Colonic mucosa (tissue), 4 donors: ENCODE results near the gene KRT34. TPM values are rescaled to one million over a fixed set of nuclear protein-coding genes. Genes with fewer than 3 reads are reported as not detected.
"Not testable (repeated sequence)": the region's sequence is repeated elsewhere in the genome, so short reads cannot be mapped to it uniquely, and the experiment has no call there.

Source experiments
- DNase-seq: peaks from one replicate; pipeline ENCODE4 v3.0.0-alpha.2; 2020
- H3K27ac ChIP-seq: fragments of 200-600 bp; one replicate; pipeline ENCODE4 v1.8.0; 2021
- H3K27me3 ChIP-seq: fragments of 200-600 bp; one replicate; pipeline ENCODE4 v1.8.0; 2021
- H3K36me3 ChIP-seq: fragments of 200-600 bp; one replicate; pipeline ENCODE4 v1.8.0; 2021
- H3K4me1 ChIP-seq: fragments of 200-600 bp; one replicate; pipeline ENCODE4 v1.8.0; 2021; ENCODE audit warnings: mild to moderate bottlenecking
- H3K4me3 ChIP-seq: fragments of 200-600 bp; one replicate; pipeline ENCODE4 v1.8.0; 2021
- H3K9ac ChIP-seq, 2 donors: one replicate each; pipeline ENCODE4 v1.7.0; 2013; ENCODE audit warnings: control low read depth in 2 of 2, low read depth in 2 of 2, low read length in 2 of 2
- H3K9me3 ChIP-seq: fragments of 200-600 bp; one replicate; pipeline ENCODE4 v1.8.0; 2021
- intact Hi-C: fragments of 100-400 bp; cut with DNase I; formaldehyde crosslinking; loops from one replicate; pipeline ENCODE4 v1.14.1; 2022
- total RNA-seq, 2 donors: library from RNA; stranded (reverse); fragmentation: NEBNext Ultra II Directional in 1 of 2; extraction: Animal tissue kit (Norgen Biotek cat#: 25700) in 1 of 2; gene quantifications; one replicate each; pipeline ENCODE4 v1.2.1, GENCODE V29; 2021
- TF ChIP-seq, protein P1 (sequence below): fragments of 200-600 bp; IDR thresholded peaks from one replicate; pipeline ENCODE4 v1.8.0; 2022; ENCODE audit warnings: antibody characterized with exemption, mild to moderate bottlenecking
- donor health status: healthy.
- donor health status: DM: no; HTN: no; CAD: no.
- donor health status: DM: no; HTN: no; CAD: no.

KRT34 gene
- not detected for total RNA-seq

DNA sequence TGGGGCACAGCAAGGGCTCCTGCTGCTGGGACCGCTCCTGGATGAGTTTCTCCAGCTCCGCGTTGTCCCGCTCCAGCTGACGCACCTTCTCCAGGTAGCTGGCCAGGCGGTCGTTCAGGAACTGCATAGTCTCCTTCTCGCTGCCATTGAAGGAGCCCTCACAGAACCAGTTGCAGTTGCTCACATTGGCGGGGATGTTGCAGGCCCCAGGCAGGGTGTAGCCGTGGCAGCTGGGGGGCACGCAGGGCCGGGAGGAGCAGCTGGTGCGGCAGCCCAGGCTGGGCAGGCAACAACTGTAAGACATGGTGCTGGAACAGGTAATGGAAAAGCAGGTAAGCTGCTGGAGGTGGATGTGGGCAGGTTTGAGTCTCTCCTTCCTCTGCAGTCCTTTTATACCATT lies at the start of gene KRT34:
KRT34 (minus strand) TSS at position 364 of the 400 bp plus-strand sequence; CDS start at position 304, 60 bp downstream.
- H3K4me3 ChIP-seq, H3K9ac ChIP-seq, DNase-seq, H3K4me1 ChIP-seq, intact Hi-C loops, H3K36me3 ChIP-seq, H3K27me3 ChIP-seq, H3K9me3 ChIP-seq, H3K27ac ChIP-seq: not testable (repeated sequence)

DNA sequence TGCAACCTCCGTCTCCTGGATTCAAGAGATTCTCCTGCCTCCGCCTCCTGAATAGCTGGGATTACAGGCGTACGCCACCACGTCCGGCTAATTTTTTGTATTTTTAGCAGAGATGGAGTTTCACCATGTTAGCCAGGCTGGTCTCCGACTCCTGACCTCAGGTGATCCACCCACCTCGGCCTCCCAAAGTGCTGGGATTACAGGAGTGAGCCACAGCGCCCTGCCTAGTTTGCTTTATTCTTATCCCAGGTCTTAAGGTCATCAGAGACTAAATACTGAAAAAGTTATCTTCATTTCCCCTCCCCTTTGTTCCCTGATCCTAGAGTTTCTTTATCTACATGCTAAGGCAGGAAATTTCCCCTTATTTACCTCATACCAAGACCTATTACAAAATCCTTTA lies 48.3 kb upstream of the KRT34 start:
- H3K27ac ChIP-seq, DNase-seq, H3K27me3 ChIP-seq, H3K4me3 ChIP-seq, H3K9me3 ChIP-seq, H3K4me1 ChIP-seq, intact Hi-C loops, H3K36me3 ChIP-seq, H3K9ac ChIP-seq: not testable (repeated sequence)

DNA sequence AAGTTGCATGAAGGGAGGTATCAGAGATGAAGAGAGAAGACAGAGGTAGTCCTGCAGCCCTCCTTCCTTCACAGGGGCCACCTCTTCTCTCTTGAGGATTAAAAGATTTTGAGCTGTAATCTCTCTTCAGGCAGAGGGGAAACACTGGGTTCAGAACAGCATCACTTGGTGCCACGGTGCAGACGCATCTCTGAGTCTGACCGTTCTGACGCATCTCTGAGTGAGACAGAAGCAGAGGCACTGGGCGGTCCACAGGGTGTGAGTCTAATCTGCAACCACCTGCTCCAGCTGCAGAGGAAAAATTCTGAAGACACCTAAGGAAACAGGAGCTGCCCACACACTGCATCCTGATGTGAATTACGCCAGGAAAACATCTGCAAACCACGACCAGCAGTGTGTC lies 47.6 kb upstream of the KRT34 start:
- no peak for DNase-seq
- H3K36me3 ChIP-seq, result no peaks in the 10 kb centered on the region
- no peaks in the 10 kb centered on the region for H3K27me3 ChIP-seq
- intact Hi-C loops, result no loop called here
- H3K9ac ChIP-seq, result no peak overlapping the region
- no peak overlapping the region for H3K4me3 ChIP-seq
- TF ChIP-seq, protein P1, sequence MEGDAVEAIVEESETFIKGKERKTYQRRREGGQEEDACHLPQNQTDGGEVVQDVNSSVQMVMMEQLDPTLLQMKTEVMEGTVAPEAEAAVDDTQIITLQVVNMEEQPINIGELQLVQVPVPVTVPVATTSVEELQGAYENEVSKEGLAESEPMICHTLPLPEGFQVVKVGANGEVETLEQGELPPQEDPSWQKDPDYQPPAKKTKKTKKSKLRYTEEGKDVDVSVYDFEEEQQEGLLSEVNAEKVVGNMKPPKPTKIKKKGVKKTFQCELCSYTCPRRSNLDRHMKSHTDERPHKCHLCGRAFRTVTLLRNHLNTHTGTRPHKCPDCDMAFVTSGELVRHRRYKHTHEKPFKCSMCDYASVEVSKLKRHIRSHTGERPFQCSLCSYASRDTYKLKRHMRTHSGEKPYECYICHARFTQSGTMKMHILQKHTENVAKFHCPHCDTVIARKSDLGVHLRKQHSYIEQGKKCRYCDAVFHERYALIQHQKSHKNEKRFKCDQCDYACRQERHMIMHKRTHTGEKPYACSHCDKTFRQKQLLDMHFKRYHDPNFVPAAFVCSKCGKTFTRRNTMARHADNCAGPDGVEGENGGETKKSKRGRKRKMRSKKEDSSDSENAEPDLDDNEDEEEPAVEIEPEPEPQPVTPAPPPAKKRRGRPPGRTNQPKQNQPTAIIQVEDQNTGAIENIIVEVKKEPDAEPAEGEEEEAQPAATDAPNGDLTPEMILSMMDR, result no peak
- no peaks in the 10 kb centered on the region for H3K4me1 ChIP-seq
- no peaks in the 10 kb centered on the region for H3K9me3 ChIP-seq
- no peak overlapping the region for H3K27ac ChIP-seq

DNA sequence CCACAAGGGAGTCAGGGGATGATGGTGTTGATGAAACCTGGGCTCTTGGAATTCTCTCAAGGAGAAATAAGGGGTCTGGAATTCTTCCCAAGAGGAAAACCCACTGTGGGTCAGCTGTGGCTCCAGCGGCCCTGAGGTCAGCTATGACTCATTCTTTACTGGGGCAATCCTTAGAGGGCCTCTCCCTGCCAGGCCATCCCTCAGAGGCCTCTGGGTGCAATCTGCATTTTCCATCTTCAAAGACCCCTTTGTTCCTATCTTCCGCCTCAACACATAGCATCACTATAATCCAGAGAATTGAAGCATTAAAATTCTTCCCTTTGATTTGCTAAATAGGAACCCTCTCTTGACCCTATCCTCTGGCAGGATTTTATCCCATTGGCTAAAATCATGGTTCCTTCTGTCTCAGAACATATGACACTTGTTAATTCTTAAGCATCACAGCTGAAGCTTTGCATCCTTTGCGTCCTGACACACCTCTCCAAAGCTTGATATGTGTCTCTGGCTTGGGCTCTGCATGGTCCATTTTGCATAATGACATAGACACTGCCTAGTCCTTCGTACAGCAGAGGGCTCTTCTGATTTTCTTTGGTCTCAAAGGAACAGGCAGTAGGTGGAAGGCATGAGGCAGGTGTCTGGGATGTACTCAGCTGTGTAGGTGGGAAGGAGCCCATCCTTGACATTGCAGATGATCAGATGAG lies 46.6 kb upstream of the KRT34 start:
- no peak for DNase-seq
- no peak overlapping the region for H3K4me3 ChIP-seq
- TF ChIP-seq, protein P1, result no peak
- no peaks in the 10 kb centered on the region for H3K4me1 ChIP-seq
- no peaks in the 10 kb centered on the region for H3K27me3 ChIP-seq
- no peaks in the 10 kb centered on the region for H3K9me3 ChIP-seq
- H3K27ac ChIP-seq, result no peak overlapping the region
- intact Hi-C loops, result no loop called here
- no peak overlapping the region for H3K9ac ChIP-seq
- H3K36me3 ChIP-seq, result no peaks in the 10 kb centered on the region

DNA sequence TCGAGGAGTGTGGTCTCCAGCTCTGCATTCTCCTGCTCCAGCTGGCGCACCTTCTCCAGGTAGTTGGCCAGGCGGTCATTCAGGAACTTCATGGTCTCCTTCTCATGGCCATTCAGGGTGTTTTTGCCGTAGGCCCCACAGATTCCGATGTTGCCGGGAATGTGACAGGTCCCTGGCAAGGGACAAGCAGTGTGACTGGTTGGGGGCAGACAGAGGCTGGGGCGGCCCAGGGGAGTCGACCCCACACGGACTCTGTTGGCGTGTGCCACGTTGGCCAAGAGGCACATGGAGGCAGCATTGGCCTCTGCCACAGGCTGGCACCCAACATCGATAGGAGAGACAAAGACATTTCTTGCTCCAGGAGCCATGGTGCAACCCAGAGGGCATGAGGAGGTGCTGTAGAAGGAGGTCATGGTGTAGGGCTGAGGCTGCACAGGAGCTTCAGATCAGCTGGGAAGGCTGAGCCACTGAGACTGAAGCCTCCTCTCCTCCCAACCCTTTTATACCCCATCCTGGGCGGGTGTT lies 42.1 kb upstream of the KRT34 start, which contains the start of gene KRT37:
KRT37 (minus strand) TSS at position 475 of the 525 bp plus-strand sequence; CDS start at position 413, 62 bp downstream.
- no peaks in the 10 kb centered on the region for H3K36me3 ChIP-seq
- H3K9me3 ChIP-seq, result no peaks in the 10 kb centered on the region
- intact Hi-C loops, result no loop called here
- H3K4me3 ChIP-seq, result no peak within 1 kb of the TSS
- H3K27ac ChIP-seq, result no peak within 1 kb of the TSS
- no peak within 1 kb of the TSS for H3K9ac ChIP-seq
- no peaks in the 10 kb centered on the region for H3K4me1 ChIP-seq
- DNase-seq, result no peak
- TF ChIP-seq, protein P1, result no peak
- H3K27me3 ChIP-seq, result no peaks in the 10 kb centered on the region

DNA sequence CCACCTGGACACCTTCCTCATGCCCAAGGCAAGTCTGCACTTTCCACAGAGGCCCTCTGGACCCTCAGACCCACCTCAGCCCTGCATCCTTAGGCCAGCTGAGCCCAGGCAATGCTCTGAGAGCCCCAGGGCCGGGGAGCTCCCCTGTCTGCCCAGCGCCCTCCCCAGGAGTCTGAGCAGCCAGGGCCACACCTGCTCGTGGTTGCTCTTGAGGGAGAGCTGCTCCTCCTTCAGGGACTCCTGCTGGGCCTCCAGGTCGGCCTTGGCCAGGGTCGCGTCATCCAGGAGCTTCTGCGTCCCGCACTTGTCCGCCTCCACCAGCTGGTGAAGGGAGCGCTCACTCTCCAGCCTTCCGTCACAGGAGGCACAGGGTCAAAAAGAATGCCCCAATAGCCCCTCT lies 40.5 kb upstream of the KRT34 start:
- intact Hi-C loops, H3K27me3 ChIP-seq, H3K27ac ChIP-seq, H3K4me1 ChIP-seq, H3K36me3 ChIP-seq, H3K4me3 ChIP-seq, H3K9ac ChIP-seq, DNase-seq, H3K9me3 ChIP-seq: not testable (repeated sequence)

DNA sequence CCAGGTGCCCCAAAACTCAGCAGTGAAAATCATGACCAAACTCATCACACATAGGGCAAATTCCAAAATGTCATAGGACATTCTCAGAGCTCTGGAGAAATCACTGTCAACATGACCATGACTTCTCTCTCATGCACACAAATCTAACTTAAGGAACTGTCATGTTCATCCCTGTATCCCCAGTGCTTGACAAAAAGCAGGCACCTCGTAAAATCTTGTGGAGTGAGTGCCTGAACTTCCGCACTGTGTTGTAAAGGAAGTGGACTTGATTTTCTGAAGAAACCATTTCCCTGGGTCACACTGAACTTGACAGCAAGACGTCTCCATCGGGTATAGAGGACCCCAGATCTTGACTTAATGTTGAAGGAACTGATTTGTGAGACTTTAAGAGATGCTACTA lies 39.5 kb upstream of the KRT34 start:
- Histone ChIP-seq H3K27ac (no peak overlapping the region), H3K27me3 (no peaks in the 10 kb centered on the region), H3K9me3 (no peaks in the 10 kb centered on the region), H3K4me3 (no peak overlapping the region), H3K9ac (no peak overlapping the region), H3K36me3 (no peaks in the 10 kb centered on the region), H3K4me1 (no peaks in the 10 kb centered on the region)
- no peak for DNase-seq
- intact Hi-C loops, result no loop called here
- TF ChIP-seq, protein P1, result no peak
